ENCODE data around the gene ADPRS.

GRCh38 chr1:36051821-36052220 is 36.9 kb upstream of the ADPRS start:
- TF ChIP-seq CTCF (IDR thresholded peaks at IDR 0.05; ENCODE audit: borderline replicate concordance, extremely low read depth, low read length, poor library complexity, severe bottlenecking), result no peak
- no peak for TF ChIP-seq EZH2 (IDR thresholded peaks at IDR 0.05; ENCODE audit: borderline replicate concordance, low read depth, low read length, severe bottlenecking)

Data from DND-41 (cell line).